GM23338 (cell line): ENCODE measurements around the gene FIGNL1. TPM values are rescaled to one million over a fixed set of nuclear protein-coding genes. Genes with fewer than 3 reads are reported as not detected.

Experiments
- ATAC-seq: fragments of 200-7000 bp; cut with Tn5 transposase; 3 replicates; pipeline ENCODE4 v1.9.1; 2020
- DNase-seq: peaks from one replicate; pipeline ENCODE4 v3.0.0-alpha.2; 2015; ENCODE audit warnings: low spot score
- H2AFZ ChIP-seq: fragments of 200-600 bp; sonication (generic); 2 replicates; pipeline ENCODE4 v1.8.0; 2016; ENCODE audit warnings: antibody characterized with exemption, mild to moderate bottlenecking, moderate library complexity
- H3F3A ChIP-seq: fragments of 200-600 bp; sonication (generic); replicated peaks from 2 replicates; pipeline ENCODE4 v1.8.0; 2017; ENCODE audit warnings: antibody characterized with exemption, mixed run types, low read depth
- H3K27ac ChIP-seq: fragments of 200-600 bp; sonication (generic); 2 replicates; pipeline ENCODE4 v1.6.1; 2016; ENCODE audit warnings: low read depth
- H3K27me3 ChIP-seq: fragments of 200-600 bp; sonication (generic); 2 replicates; pipeline ENCODE4 v1.8.0; 2016; ENCODE audit warnings: mild to moderate bottlenecking, mixed run types, moderate library complexity; ENCODE audit not compliant: insufficient read depth
- H3K36me3 ChIP-seq: fragments of 200-600 bp; sonication (generic); 2 replicates; pipeline ENCODE4 v1.8.0; 2016; ENCODE audit warnings: mild to moderate bottlenecking; ENCODE audit not compliant: insufficient read depth
- H3K4me1 ChIP-seq: fragments of 200-600 bp; sonication (generic); 2 replicates; pipeline ENCODE4 v1.8.0; 2016; ENCODE audit warnings: mild to moderate bottlenecking, moderate library complexity; ENCODE audit not compliant: insufficient read depth
- H3K4me2 ChIP-seq: fragments of 200-600 bp; sonication (generic); 2 replicates; pipeline ENCODE4 v1.7.1; 2017; ENCODE audit warnings: mixed run types
- H3K4me3 ChIP-seq: fragments of 200-600 bp; sonication (generic); 2 replicates; pipeline ENCODE4 v1.6.1; 2016; ENCODE audit warnings: mixed run types
- H3K79me2 ChIP-seq: fragments of 200-600 bp; sonication (generic); replicated peaks from 2 replicates; pipeline ENCODE4 v1.8.0; 2017; ENCODE audit warnings: mild to moderate bottlenecking; ENCODE audit not compliant: insufficient read depth
- H3K9me2 ChIP-seq: fragments of 200-600 bp; sonication (generic); 2 replicates; pipeline ENCODE4 v1.8.0; 2017; ENCODE audit not compliant: insufficient read depth
- H4K20me1 ChIP-seq: fragments of 200-600 bp; sonication (generic); replicated peaks from 2 replicates; pipeline ENCODE4 v1.8.0; 2017; ENCODE audit warnings: mild to moderate bottlenecking; ENCODE audit not compliant: insufficient read depth
- H3K27ac Mint-ChIP-seq: 2 replicates; pipeline ENCODE4 v1.8.0; 2020; ENCODE audit warnings: inconsistent platforms, mild to moderate bottlenecking, moderate library complexity, mixed read lengths
- H3K27me3 Mint-ChIP-seq: 3 replicates; pipeline ENCODE4 v1.8.0; 2022; ENCODE audit warnings: low read depth, mild to moderate bottlenecking, moderate library complexity, mixed read lengths, inconsistent platforms; ENCODE audit not compliant: insufficient read depth, poor library complexity
- H3K36me3 Mint-ChIP-seq: 3 replicates; pipeline ENCODE4 v1.8.0; 2021; ENCODE audit warnings: low read depth, mild to moderate bottlenecking, inconsistent platforms, moderate library complexity, mixed read lengths
- H3K4me1 Mint-ChIP-seq: 3 replicates; pipeline ENCODE4 v1.8.0; 2020; ENCODE audit warnings: mild to moderate bottlenecking, inconsistent platforms, mixed read lengths
- H3K4me3 Mint-ChIP-seq: 3 replicates; pipeline ENCODE4 v1.8.0; 2021; ENCODE audit warnings: moderate library complexity, mild to moderate bottlenecking, inconsistent platforms, mixed read lengths
- H3K9me3 Mint-ChIP-seq: 3 replicates; pipeline ENCODE4 v1.8.0; 2020; ENCODE audit warnings: moderate library complexity, mild to moderate bottlenecking, inconsistent platforms, mixed read lengths
- CREB1 ChIP-seq: fragments of 250-450 bp; sonication (Bioruptor Pico); IDR thresholded peaks from 2 replicates; pipeline ENCODE4 v1.5.0; 2020; ENCODE audit warnings: low read depth, mild to moderate bottlenecking, moderate library complexity
- EZH2 ChIP-seq: fragments of 200-600 bp; sonication (generic); IDR thresholded peaks from one replicate; pipeline ENCODE4 v1.8.0; 2017; ENCODE audit warnings: antibody characterized with exemption, mild to moderate bottlenecking, low read depth; ENCODE audit not compliant: unreplicated experiment
- EZH2phosphoT487 ChIP-seq: fragments of 200-600 bp; sonication (generic); IDR thresholded peaks from one replicate; pipeline ENCODE4 v1.8.1; 2018; ENCODE audit warnings: antibody characterized with exemption; ENCODE audit not compliant: unreplicated experiment
- JUNB ChIP-seq: IDR thresholded peaks from one replicate; pipeline ENCODE4 v1.6.1; 2016; ENCODE audit warnings: antibody characterized with exemption; ENCODE audit not compliant: unreplicated experiment
- NANOG ChIP-seq: IDR thresholded peaks from 2 replicates; pipeline ENCODE4 v1.6.1; 2016; ENCODE audit warnings: antibody characterized with exemption, borderline replicate concordance
- POLR2AphosphoS5 ChIP-seq: IDR thresholded peaks from 2 replicates; pipeline ENCODE4 v1.6.1; 2016; ENCODE audit warnings: antibody characterized with exemption, low read depth
- STAT1 ChIP-seq: IDR thresholded peaks from one replicate; pipeline ENCODE4 v1.6.1; 2016; ENCODE audit warnings: antibody characterized with exemption; ENCODE audit not compliant: unreplicated experiment
- ZNF114 ChIP-seq: fragments of 250-450 bp; sonication (Bioruptor Pico); IDR thresholded peaks from 2 replicates; pipeline ENCODE4 v1.5.0; 2020; ENCODE audit warnings: mild to moderate bottlenecking, moderate library complexity
- ZNF331 ChIP-seq: fragments of 250-450 bp; sonication (Bioruptor Pico); IDR thresholded peaks from 2 replicates; pipeline ENCODE4 v1.5.0; 2020; ENCODE audit warnings: low read depth, mild to moderate bottlenecking, moderate library complexity
- polyA plus RNA-seq: library from polyadenylated mRNA; unstranded; fragments of >200 nt; fragmentation: Nextera tagmentation; extraction: Ambion mirVana; gene quantifications from 2 replicates; pipeline ENCODE4 v1.2.1, GENCODE V29; 2016
- total RNA-seq: library from RNA; depleted of rRNA; stranded (reverse); fragments of >200 nt; shearing (Covaris generic); gene quantifications from 2 replicates; pipeline ENCODE4 v1.2.3, GENCODE V29; 2014
- TF ChIP-seq, protein P1 (sequence below), 2 experiments: fragments of 200-600 bp in 1 of 2; sonication (generic) in 1 of 2; conservative IDR thresholded peaks; 2 replicates each; pipeline versions ENCODE4 v1.5.1 to v1.6.1; 2016 to 2017; ENCODE audit warnings: antibody characterized with exemption in 2 of 2, low read depth in 2 of 2, mild to moderate bottlenecking in 2 of 2, moderate library complexity in 1 of 2
- TF ChIP-seq, protein P2 (sequence below): fragments of 250-450 bp; sonication (Bioruptor Pico); IDR thresholded peaks from 2 replicates; pipeline ENCODE4 v1.5.0; 2020; ENCODE audit warnings: mild to moderate bottlenecking, moderate library complexity
- TF ChIP-seq, protein P3 (sequence below): IDR thresholded peaks from 2 replicates; pipeline ENCODE4 v1.6.1; 2016; ENCODE audit warnings: antibody characterized with exemption
- TF ChIP-seq, protein P4 (sequence below): IDR thresholded peaks from one replicate; pipeline ENCODE4 v1.6.1; 2018; ENCODE audit warnings: antibody characterized with exemption; ENCODE audit not compliant: unreplicated experiment

FIGNL1 gene
- total and polyA plus RNA-seq, 2 experiments from 2014 or later, result 6.6 to 24.9 TPM

DNA sequence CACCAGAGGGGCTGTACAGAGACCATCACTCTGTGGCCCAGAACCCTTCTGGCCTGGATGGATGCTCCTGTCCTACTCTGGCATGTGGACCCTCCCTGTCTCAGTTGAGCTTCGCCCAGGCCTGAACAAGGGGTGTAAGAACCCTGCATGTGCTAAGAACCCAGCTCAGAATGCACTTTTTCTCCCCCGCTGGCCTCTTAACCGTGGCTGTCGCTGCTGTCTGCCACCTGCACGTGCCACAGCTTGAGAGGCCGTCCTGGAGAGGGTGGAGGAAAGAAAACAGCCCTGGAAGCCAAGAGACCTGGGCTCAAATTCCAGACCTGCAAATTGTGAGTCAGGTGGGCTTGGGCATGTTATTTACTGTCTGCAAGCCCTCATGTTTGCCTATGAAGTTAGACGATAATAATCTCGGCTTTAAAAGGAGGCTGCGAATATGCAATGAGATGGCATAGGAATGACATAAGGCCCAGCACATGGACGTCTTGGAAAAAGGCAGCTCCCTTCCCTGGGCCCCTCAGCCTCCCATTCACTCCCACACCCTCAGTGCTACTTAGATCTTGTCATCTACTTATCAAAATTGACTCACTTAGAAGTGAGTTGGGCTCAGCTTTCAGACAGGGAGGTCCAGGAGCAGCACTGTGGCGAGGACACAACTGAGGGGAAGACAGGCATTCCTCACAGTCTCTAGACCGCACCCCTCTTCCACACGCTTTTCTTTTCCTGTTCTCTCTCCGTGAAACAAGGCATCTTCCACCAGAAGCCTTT is 31.4 kb downstream of the FIGNL1 start:
- ATAC-seq (peak; percentile 20), DNase-seq (peak; percentile 9)
- H3K27ac ChIP-seq, result no peak overlapping the region

More for the DNA sequence above, 31.4 kb downstream of the FIGNL1 start:
- Mint-ChIP-seq H3K4me3 (no peak overlapping the region), H3K9me3 (no peaks in the 10 kb centered on the region), H3K27ac (no peak overlapping the region; the same call in 1 of the 2 replicates), H3K36me3 (no peaks in the 10 kb centered on the region), H3K4me1 (peaks cover 29% of the 10 kb centered on the region), H3K27me3 (peaks cover 3% of the 10 kb centered on the region)
- Histone ChIP-seq H3K27me3 (no peaks in the 10 kb centered on the region), H3K36me3 (no peaks in the 10 kb centered on the region), H2AFZ (peak overlapping the region; percentile 28; the same call in 1 of the 2 replicates), H3K4me1 (peaks cover 22% of the 10 kb centered on the region), H3K9me2 (0 out of 2 replicates have a peak, but pooled peaks cover 5% of the 10 kb centered on the region), H3F3A (no peaks in the 10 kb centered on the region), H3K4me3 (no peak overlapping the region), H3K79me2 (no peaks in the 10 kb centered on the region), H3K4me2 (no peak overlapping the region), H4K20me1 (no peaks in the 10 kb centered on the region)
- TF ChIP-seq EZH2phosphoT487, result no peak
- TF ChIP-seq NANOG, result no peak
- TF ChIP-seq POLR2AphosphoS5, result no peak
- TF ChIP-seq ZNF114, result no peak
- TF ChIP-seq JUNB, result no peak
- no peak for TF ChIP-seq ZNF331
- TF ChIP-seq, protein P1, sequence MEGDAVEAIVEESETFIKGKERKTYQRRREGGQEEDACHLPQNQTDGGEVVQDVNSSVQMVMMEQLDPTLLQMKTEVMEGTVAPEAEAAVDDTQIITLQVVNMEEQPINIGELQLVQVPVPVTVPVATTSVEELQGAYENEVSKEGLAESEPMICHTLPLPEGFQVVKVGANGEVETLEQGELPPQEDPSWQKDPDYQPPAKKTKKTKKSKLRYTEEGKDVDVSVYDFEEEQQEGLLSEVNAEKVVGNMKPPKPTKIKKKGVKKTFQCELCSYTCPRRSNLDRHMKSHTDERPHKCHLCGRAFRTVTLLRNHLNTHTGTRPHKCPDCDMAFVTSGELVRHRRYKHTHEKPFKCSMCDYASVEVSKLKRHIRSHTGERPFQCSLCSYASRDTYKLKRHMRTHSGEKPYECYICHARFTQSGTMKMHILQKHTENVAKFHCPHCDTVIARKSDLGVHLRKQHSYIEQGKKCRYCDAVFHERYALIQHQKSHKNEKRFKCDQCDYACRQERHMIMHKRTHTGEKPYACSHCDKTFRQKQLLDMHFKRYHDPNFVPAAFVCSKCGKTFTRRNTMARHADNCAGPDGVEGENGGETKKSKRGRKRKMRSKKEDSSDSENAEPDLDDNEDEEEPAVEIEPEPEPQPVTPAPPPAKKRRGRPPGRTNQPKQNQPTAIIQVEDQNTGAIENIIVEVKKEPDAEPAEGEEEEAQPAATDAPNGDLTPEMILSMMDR (conservative IDR thresholded peaks at IDR 0.05; ENCODE audit: low read depth in 2 of 2), result no peak
- TF ChIP-seq, protein P2, sequence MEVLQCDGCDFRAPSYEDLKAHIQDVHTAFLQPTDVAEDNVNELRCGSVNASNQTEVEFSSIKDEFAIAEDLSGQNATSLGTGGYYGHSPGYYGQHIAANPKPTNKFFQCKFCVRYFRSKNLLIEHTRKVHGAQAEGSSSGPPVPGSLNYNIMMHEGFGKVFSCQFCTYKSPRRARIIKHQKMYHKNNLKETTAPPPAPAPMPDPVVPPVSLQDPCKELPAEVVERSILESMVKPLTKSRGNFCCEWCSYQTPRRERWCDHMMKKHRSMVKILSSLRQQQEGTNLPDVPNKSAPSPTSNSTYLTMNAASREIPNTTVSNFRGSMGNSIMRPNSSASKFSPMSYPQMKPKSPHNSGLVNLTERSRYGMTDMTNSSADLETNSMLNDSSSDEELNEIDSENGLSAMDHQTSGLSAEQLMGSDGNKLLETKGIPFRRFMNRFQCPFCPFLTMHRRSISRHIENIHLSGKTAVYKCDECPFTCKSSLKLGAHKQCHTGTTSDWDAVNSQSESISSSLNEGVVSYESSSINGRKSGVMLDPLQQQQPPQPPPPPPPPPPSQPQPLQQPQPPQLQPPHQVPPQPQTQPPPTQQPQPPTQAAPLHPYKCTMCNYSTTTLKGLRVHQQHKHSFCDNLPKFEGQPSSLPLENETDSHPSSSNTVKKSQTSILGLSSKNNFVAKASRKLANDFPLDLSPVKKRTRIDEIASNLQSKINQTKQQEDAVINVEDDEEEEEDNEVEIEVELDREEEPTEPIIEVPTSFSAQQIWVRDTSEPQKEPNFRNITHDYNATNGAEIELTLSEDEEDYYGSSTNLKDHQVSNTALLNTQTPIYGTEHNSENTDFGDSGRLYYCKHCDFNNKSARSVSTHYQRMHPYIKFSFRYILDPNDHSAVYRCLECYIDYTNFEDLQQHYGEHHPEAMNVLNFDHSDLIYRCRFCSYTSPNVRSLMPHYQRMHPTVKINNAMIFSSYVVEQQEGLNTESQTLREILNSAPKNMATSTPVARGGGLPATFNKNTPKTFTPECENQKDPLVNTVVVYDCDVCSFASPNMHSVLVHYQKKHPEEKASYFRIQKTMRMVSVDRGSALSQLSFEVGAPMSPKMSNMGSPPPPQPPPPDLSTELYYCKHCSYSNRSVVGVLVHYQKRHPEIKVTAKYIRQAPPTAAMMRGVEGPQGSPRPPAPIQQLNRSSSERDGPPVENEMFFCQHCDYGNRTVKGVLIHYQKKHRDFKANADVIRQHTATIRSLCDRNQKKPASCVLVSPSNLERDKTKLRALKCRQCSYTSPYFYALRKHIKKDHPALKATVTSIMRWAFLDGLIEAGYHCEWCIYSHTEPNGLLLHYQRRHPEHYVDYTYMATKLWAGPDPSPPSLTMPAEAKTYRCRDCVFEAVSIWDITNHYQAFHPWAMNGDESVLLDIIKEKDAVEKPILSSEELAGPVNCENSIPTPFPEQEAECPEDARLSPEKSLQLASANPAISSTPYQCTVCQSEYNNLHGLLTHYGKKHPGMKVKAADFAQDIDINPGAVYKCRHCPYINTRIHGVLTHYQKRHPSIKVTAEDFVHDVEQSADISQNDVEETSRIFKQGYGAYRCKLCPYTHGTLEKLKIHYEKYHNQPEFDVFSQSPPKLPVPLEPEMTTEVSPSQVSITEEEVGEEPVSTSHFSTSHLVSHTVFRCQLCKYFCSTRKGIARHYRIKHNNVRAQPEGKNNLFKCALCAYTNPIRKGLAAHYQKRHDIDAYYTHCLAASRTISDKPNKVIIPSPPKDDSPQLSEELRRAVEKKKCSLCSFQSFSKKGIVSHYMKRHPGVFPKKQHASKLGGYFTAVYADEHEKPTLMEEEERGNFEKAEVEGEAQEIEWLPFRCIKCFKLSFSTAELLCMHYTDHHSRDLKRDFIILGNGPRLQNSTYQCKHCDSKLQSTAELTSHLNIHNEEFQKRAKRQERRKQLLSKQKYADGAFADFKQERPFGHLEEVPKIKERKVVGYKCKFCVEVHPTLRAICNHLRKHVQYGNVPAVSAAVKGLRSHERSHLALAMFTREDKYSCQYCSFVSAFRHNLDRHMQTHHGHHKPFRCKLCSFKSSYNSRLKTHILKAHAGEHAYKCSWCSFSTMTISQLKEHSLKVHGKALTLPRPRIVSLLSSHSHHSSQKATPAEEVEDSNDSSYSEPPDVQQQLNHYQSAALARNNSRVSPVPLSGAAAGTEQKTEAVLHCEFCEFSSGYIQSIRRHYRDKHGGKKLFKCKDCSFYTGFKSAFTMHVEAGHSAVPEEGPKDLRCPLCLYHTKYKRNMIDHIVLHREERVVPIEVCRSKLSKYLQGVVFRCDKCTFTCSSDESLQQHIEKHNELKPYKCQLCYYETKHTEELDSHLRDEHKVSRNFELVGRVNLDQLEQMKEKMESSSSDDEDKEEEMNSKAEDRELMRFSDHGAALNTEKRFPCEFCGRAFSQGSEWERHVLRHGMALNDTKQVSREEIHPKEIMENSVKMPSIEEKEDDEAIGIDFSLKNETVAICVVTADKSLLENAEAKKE, result no peak
- TF ChIP-seq CREB1 (CRISPR knock-in tag), result no peak
- no peak for TF ChIP-seq STAT1
- TF ChIP-seq, protein P3, sequence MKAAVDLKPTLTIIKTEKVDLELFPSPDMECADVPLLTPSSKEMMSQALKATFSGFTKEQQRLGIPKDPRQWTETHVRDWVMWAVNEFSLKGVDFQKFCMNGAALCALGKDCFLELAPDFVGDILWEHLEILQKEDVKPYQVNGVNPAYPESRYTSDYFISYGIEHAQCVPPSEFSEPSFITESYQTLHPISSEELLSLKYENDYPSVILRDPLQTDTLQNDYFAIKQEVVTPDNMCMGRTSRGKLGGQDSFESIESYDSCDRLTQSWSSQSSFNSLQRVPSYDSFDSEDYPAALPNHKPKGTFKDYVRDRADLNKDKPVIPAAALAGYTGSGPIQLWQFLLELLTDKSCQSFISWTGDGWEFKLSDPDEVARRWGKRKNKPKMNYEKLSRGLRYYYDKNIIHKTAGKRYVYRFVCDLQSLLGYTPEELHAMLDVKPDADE, result no peak
- no peak for TF ChIP-seq EZH2
- TF ChIP-seq, protein P4, sequence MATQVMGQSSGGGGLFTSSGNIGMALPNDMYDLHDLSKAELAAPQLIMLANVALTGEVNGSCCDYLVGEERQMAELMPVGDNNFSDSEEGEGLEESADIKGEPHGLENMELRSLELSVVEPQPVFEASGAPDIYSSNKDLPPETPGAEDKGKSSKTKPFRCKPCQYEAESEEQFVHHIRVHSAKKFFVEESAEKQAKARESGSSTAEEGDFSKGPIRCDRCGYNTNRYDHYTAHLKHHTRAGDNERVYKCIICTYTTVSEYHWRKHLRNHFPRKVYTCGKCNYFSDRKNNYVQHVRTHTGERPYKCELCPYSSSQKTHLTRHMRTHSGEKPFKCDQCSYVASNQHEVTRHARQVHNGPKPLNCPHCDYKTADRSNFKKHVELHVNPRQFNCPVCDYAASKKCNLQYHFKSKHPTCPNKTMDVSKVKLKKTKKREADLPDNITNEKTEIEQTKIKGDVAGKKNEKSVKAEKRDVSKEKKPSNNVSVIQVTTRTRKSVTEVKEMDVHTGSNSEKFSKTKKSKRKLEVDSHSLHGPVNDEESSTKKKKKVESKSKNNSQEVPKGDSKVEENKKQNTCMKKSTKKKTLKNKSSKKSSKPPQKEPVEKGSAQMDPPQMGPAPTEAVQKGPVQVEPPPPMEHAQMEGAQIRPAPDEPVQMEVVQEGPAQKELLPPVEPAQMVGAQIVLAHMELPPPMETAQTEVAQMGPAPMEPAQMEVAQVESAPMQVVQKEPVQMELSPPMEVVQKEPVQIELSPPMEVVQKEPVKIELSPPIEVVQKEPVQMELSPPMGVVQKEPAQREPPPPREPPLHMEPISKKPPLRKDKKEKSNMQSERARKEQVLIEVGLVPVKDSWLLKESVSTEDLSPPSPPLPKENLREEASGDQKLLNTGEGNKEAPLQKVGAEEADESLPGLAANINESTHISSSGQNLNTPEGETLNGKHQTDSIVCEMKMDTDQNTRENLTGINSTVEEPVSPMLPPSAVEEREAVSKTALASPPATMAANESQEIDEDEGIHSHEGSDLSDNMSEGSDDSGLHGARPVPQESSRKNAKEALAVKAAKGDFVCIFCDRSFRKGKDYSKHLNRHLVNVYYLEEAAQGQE, result no peak
